HG03097 (cell line): ENCODE data around the gene MYO15A.
"Not testable (repeated sequence)": the region's sequence is repeated elsewhere in the genome, so short reads cannot be mapped to it uniquely, and the experiment has no call there.

Experiments
- ATAC-seq: cut with Tn5 transposase; IDR thresholded peaks from one replicate; pipeline ENCODE4 v1.9.1; 2021; ENCODE audit not compliant: unreplicated experiment, low FRiP score

MYO15A gene

DNA sequence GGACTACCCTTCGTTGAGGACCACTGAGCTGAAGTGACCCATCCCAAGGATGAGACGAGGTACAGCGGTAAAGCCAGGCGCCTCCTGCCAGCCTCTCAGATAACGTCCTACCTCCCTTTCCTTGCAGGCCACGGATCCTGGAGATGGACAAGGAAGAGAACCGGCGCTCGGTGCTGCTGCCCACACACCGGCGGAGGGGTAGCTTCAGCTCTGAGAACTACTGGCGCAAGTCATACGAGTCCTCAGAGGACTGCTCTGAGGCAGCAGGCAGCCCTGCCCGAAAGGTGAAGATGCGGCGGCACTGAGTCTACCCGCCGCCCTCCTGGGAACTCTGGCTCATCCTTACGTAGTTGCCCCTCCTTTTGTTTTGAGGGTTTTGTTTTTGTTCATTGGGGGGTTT, 99.5 kb downstream of the MYO15A start:
- no peak for ATAC-seq

DNA sequence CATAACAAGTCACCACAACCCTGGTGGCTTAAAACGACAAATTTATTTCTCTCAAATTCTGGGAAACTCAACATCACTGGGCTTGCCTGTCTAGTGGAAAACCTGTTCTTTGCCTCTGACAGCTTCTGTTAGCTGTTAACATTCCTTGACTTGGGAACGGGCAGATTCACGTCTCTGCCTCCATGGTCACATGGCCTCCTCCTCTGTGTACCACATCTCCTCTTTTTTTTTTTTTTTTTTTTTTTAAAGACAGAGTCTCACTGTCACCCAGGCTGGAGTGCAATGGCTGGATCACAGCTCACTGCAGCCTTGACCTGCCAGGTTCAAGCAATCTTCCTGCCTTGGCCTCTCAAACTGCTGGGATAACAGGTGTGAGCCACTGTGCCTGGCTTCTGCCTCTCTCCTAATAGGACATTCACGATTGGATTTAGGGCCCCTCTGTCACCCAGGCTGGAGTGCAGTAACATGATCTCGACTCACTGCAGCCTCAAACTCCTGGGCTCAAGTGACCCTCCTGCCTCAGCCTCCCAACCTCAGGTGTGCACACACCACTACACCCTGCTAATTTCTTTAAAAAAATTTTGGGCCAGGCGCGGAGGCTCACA, 105.2 kb downstream of the MYO15A start:
- no peak for ATAC-seq

GRCh38 chr17:18216906-18217305, 108.3 kb downstream of the MYO15A start:
- ATAC-seq = not testable (repeated sequence)

DNA sequence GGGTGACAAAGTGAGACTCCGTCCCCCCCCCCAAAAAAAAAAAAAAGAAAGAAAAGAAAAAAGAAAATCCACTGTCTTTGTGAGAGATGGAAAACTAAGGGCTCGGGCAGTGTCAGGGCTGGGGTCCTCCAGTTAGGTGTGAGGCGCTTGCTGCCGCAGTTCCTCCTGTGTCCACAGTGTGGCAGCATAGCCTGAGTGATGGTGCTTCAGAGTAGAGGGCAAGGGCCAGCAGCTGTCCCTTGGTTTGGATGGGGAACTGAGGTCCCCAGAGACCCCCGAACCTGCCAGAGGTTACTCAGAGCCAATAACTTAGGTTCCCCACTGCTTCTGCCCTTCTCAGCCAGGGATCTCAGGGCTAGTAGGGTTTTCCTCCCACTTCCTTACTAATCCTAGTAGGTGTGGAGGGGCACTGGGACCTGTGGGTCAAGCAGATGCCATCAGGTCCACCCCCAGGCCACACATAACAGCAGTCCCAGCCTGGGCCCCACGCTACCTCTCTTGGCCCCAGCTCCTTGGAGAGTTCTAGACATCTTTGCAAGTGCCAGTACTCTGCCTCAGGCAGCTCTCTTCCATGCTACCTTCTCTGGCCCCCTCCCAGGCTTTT, 109.0 kb downstream of the MYO15A start:
- ATAC-seq = no peak

- ATAC-seq = no peak
Measured at GRCh38 chr17:18218756-18219415, 110.3 kb downstream of the MYO15A start.

DNA sequence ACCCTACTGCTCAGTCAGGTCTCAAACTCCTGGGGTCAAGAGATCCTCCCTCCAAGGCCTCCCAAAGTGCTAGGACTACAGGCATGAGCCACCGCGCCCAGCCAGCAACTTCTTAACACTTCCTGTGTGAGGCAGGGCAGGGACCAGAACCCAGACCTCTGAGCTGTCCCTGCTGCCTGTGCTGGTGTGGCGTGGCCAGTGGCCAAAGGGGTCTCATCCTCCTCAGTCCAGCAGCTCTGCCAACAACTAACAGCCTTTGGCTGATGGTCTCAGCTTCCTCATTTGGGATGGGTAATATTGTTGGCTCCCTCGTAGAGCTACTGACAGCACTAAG, 115.5 kb downstream of the MYO15A start:
- no peak for ATAC-seq

DNA sequence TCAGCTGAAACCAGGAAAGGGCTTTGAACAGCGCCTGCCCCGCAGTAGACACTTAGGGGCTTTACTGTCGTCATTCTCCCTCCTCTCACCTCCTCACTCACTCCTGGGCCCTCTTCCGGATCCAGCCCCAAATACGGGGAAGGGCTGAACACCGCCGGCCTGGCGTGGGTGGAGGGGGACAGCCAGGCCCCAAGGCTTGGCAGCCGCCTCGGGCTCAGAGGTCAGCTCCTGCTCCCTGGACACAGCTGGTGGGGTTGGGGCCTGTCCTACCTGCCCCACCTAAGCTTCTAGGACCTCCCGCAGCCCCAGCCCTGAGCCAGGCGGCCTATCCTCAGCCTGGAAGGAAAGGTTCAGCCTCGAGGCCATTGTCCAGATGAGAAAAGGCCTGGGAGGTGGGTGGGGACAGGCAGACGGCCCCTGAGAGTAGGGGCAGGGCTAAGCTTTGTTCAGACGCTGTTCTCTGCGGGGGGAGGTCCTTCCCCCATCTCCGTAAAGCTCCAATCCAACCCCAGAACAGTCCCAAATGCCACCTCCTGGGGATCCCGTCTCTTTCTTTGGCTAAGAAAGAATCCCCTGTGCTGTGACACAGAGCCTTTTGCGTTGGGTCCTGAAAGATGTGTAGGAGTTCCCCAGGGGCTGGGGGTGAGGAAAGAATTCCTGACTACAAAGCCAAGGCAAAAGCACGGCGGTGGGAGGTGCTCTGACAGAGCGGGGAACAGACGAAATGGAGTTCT, 116.0 kb downstream of the MYO15A start:
- no peak for ATAC-seq

GRCh38 chr17:18225121-18225641, 116.6 kb downstream of the MYO15A start, which contains the start of gene LLGL1:
Gene LLGL1, plus strand, starts transcription at chr17:18225635. Its CDS starts 48 bp downstream, at chr17:18225683.
- ATAC-seq = peak; percentile 70

DNA sequence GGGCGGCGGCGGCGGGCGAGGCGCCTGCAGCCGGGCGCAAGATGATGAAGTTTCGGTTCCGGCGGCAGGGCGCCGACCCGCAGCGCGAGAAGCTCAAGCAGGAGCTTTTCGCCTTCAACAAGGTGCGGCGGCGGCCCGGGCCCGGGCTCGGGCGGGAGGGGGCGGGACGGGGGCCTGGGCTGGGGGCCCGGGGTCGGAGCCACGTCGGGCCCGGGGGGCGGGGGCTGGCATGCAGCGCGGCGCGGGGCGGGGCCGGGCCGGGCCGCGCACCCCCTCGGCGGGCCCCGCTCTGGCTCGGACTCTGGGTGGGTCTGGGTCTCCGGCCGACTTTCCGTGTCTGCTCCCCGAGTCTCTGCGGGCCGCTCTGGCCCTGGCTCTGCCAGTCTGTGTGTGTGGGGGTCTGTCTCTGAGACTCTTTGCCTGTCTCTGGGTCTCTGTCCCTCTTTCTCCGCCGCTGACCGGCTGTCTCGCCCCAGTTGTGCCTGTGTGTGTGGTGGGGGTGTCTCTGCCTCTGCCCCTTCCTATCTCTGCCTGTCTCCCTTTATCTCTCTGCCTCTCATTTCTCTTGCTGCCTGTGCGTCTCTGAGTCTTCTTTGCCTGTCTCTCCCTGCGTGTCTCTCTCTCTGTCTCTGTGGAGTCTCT, 117.2 kb downstream of the MYO15A start:
- no peak for ATAC-seq

DNA sequence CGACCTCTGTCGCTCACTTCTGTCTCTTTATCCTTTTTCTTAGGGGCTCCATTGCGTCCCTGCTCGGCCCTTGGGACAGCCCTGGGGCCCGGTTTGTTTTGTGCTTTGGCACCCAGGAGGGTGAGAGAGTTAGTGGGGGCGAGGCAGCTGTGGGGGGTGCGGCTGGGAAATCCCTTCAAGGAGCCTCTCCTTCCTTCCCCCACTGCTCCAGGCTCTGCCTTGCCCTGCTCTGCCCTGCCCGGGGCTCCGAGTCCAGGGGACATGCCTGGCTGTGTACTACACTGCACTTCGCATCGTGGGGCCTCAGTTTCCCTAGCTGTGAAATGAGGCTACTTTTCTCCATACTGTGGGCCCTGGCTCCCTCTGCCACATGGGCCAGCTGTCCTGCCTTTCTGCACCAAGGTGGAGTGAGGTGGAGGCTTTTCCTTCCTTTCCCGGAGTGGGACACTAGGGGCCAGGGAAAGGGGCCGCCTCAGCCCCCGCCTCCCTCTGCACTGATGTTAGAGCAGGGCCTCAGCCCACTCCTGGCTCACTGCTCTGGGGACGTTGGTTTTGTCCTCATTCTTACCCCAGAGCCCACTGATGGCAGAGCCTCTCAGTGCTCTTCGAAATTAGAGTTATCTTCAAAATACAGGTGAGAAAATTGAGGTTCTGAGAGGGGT, 117.9 kb downstream of the MYO15A start:
- ATAC-seq = no peak

DNA sequence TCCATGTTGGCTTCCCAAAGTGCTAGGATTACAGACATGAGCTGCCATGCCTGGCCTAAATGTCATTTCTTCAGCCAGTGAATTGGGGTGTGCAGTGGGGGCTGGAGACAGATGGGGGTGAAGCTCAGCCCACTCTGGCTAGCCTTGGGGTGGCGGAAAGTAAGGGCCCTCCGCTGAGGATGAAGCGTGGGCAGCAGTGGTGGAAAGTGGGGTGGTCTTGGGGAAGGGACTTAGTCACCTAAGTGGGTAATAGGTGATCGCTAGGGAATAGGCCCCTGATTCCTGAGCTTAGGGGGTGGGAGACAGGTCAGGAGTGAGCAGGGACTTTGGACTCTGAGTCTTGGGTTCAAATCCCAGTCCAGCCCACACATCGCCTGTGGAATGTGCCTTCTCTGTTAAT, 119.1 kb downstream of the MYO15A start:
- no peak for ATAC-seq

- ATAC-seq = no peak
Measured at GRCh38 chr17:18228176-18228682, 119.7 kb downstream of the MYO15A start.

DNA sequence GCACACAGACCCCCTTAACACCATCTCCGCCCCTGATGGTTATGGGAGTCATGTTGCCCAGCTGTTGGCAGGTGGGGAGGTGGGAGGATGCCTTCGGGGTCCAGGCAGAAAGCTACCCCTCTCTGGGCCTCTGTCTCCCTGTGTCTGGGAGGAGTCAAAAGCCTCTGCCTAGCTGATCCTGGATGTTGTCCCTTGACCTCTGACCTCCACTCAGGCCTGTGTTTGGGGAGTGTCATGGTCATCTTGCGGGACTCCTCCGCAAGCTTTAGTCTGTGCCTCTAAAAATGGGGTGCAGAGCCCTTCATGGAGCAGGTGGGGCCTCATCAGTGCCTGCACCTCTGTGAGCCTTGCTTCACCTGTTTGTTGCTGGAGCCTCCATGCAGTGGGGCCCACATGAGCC, 120.7 kb downstream of the MYO15A start:
- ATAC-seq = no peak
